ENCODE results near the gene ULK4. TPM values are rescaled to one million over a fixed set of nuclear protein-coding genes. Genes with fewer than 3 reads are reported as not detected.

ULK4 gene
- total and polyA plus RNA-seq, 2 of the 4 experiments (the other 2 are of a cell fraction) = 2.7 to 5.0 TPM

GRCh38 chr3:41323467-41324155, 638.3 kb downstream of the ULK4 start:
- Histone ChIP-seq H3K9ac (ENCODE audit: low read depth, low read length) (no peak overlapping the region), H4K91ac (ENCODE audit: insufficient read depth, low read depth, low read length) (no peak overlapping the region), H2AK9ac (replicated peaks; ENCODE audit: low read depth, low read length, poor library complexity) (no peak overlapping the region), H3K4me1 (ENCODE audit: control insufficient read depth, insufficient read depth, low read length) (peaks cover 1% of the 10 kb centered on the region; the same call in 1 of the 2 replicates), H4K20me1 (ENCODE audit: insufficient read depth, low read length) (no peaks in the 10 kb centered on the region), H3K27me3 (ENCODE audit: control insufficient read depth, insufficient read depth, low read length) (no peaks in the 10 kb centered on the region), H3K9me1 (ENCODE audit: insufficient read depth, low read length) (no peaks in the 10 kb centered on the region), H3K9me3 (ENCODE audit: control insufficient read depth, insufficient read depth, low read length) (no peaks in the 10 kb centered on the region), H3K4me3 (ENCODE audit: insufficient read depth, low read depth, low read length) (no peak overlapping the region), H3K18ac (ENCODE audit: low read depth, low read length) (no peak overlapping the region), H3K27ac (ENCODE audit: insufficient read depth, low read length) (no peak overlapping the region), H4K5ac (ENCODE audit: low read depth, low read length) (no peak overlapping the region), H2AFZ (replicated peaks; ENCODE audit: low read length, poor library complexity) (no peak overlapping the region), H2AK5ac (ENCODE audit: low read depth, low read length) (no peak overlapping the region), H2BK15ac (ENCODE audit: low read depth, low read length) (no peak overlapping the region), H2BK20ac (ENCODE audit: low read depth, low read length) (no peak overlapping the region), H3K56ac (ENCODE audit: extremely low read depth, insufficient read depth, low read length) (no peak overlapping the region), H3K4me2 (ENCODE audit: low read depth, low read length) (no peak overlapping the region), H2BK5ac (ENCODE audit: low read depth, low read length, poor library complexity, severe bottlenecking) (no peak overlapping the region), H2BK120ac (ENCODE audit: low read depth, low read length) (no peak overlapping the region), H4K8ac (ENCODE audit: low read depth in 2 of 2, low read length in 2 of 2) (no peak overlapping the region), H3K14ac (replicated peaks; ENCODE audit: low read depth, low read length) (no peak overlapping the region), H3K79me1 (ENCODE audit: low read depth in 1 of 2, low read length in 2 of 2) (no peaks in the 10 kb centered on the region), H3K36me3 (ENCODE audit: control insufficient read depth, insufficient read depth, low read length) (no peaks in the 10 kb centered on the region), H3K4ac (ENCODE audit: low read depth, low read length) (no peak overlapping the region), H3K23ac (ENCODE audit: low read depth, low read length) (no peak overlapping the region)
- in situ Hi-C loops (cut with MboI; ENCODE audit: low sequenced_read_pairs) = no loop called here
- dilution Hi-C loops (cut with HindIII; ENCODE audit: low sequenced_read_pairs, unreplicated experiment) = no loop called here
- POLR2A ChIA-PET (ENCODE audit: unreplicated experiment) = no interaction called here
- no TSS peak for BruUV-seq (replicated peaks)
- DNase-seq (no peak), ATAC-seq (ENCODE audit: low read depth) (no peak)
- intact Hi-C loops (cut with micrococcal nuclease) = no loop called here
- TF ChIP-seq CHD1 (IDR thresholded peaks at IDR 0.05; ENCODE audit: low read depth, low read length) (no peak), MAFK (IDR thresholded peaks at IDR 0.05; ENCODE audit: low read depth, low read length) (no peak), NFE2L2 (IDR thresholded peaks at IDR 0.05; ENCODE audit: low read depth, low read length) (no peak), SMC3 (IDR thresholded peaks at IDR 0.05; ENCODE audit: low read depth, low read length) (no peak), RFX5 (IDR thresholded peaks at IDR 0.05; ENCODE audit: low read depth, low read length) (no peak), BHLHE40 (IDR thresholded peaks at IDR 0.05; ENCODE audit: low read depth, low read length) (no peak)
- no CpG with 5 or more reads among the region's 3 CpGs for WGBS, 2 experiments (ENCODE audit: extremely low coverage in 2 of 2, insufficient read length in 1 of 2)
- CTCF ChIA-PET = no interaction called here
